ENCODE measurements around the gene BST1.
"Not testable (repeated sequence)": the region's sequence is repeated elsewhere in the genome, so short reads cannot be mapped to it uniquely, and the experiment has no call there.

BST1 gene

DNA sequence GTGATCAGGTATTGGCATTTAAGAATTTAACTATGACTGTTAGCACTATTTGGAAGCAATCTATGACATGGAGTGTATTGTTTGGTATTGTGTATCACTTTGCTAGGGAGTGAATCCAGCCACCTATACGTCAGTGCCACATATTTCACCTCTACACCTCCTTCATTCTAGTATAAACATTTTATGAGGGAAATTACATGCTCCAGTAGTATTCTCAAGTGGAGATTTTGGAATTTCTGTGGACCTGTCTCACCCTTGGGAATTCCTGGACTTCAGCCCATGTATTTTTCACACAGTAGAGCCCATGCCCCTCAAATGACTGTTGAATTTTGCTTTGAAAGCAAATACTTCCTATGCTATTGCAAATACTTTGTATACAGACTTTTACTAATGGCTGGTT, 11.3 kb downstream of the BST1 start:
- no peak for DNase-seq

DNA sequence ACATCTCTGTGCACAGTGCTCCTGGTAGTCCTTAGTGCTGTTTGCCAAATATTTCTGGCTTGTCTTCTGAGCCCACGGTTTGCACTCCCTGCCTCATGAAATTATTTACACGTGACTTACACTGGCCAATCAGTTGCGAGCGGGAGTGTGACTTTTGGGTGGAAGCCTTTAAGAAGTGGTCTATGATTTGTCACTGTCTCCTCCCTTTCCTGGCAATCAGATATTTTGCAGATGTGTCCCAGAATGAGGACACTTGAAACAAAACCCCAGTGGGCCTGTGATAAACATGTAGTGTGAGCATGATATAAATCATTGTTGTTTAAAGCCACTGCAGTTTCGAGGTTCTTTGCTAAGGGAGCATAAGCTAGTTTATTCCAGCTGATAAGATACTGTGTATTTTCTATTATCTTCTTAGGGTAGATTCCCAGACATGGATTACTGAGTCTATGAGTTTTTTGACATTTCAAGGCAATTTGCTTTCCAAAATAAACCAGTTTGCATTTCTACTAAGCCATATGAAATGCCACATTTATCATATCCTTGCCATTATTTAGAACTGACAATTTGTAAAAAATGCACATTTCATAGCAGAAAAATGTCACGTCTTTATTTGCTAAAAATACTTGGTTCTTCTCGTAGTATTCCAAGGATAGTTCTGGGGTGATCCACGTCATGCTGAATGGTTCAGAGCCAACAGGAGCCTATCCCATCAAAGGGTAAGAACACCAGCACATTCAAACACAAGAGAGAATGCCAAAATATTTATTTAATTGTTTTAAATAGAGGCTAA, 12.0 kb downstream of the BST1 start:
- no peak for DNase-seq

DNA sequence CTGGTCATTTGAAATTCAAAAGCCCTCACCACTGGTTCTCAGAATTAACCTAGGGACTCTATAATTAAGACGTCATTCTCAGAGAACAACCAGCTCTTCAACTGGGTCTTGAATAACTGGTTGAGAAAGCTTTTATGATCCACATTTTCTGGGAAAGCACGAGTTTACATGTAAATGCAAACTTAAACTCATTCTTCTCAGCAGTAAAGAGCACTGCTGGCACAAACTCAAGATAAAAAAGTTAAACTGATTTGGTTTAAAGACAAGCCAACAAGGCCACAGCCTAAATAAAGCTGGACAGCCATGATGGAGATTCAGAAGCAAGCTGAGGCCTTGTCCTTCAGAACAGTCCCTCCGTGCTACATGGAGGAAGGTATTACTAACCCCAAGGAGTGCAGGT, 13.2 kb downstream of the BST1 start:
- DNase-seq: no peak

DNA sequence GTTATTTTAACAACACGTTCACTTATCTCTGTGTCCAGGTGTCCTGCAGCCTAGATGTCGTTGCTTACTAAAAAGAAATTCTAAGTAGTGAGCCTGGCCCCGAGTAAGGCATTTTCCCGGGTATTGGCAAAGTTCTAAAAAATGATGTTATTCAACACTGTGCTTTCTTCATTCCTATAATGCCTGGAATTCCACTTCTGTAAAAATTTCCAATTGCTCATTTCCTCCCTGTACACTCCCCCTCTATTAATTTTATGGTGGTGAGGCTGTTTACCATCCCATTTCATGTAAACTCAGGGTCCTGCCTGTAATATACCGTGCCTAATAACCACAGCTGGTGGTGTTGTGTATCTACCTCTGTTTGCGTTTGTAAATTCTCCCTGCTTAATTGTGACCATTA, 14.2 kb downstream of the BST1 start:
- DNase-seq: no peak

DNA sequence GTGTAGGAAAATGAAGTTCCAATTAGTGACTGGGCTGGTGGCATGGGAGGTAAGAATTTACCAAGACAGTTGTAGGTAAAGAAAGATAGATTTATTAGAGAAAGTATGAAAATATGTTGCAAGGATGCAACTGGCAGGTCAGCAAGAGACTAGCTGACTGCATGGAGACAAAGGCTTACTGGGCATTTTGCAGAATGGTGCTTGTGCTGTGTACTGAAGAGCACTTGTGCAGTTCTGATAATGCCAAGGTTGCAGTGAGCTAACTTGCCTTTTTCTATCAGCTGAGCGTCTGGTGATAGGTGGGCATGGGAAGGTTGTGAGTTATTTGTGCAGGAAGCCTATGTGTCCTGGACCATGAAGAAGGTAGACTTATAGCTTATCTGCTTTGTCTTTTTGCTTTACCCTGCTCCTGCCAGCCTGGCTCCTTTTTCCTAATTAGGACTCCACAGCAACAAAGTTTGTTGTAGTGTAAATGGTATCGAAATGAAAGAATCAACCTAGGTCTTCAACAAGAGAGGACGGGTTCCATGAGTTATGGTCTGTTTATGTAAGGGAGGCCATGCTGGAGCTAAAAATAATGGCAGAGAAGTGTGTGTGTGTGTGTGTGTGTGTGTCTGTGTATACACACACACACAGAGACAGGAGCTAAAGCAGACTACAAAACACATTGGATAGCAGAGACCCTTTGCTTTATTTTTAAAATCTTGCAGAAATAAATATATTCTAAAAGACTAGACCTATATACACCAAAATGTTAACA, 15.0 kb downstream of the BST1 start:
- no peak for DNase-seq

DNA sequence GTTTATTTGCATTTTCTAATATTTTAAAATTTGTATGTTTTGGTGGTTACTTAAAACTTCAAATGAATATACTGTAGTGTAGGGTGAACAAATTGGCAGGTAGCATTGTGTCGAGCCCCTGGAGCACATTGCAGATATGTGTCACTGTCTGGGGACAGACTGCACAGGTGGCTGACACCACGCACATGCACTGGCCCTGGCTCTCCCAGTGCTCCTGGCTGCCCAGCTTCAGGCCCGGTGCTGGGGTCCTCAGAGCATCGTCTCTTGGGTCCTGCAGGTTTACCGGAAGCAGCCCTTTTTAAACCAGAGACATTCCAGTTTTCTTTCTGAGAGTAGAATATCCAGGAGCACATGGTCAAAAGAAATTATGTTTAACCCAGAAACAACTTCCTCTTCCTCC, 15.6 kb downstream of the BST1 start:
- DNase-seq: no peak

DNA sequence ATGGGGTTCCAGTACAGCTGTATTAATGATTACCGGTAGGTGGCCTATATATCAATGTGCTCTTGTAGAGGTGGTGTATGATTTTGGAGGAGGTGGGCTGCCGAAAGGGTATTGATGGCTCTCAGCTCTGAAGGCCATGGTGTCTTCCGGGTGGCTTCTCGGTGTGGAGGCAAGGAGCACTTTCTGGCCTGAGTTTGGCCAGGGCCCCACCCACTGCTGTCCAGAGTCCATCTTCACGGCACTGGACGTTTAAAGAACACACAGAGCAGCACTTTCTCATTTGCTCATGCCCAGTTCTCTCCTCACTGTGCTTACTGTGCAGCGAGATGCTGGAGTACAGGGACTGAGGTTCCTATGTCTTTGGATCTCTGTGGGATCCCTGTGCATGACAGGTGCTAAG, 16.1 kb downstream of the BST1 start:
- no peak for DNase-seq

DNA sequence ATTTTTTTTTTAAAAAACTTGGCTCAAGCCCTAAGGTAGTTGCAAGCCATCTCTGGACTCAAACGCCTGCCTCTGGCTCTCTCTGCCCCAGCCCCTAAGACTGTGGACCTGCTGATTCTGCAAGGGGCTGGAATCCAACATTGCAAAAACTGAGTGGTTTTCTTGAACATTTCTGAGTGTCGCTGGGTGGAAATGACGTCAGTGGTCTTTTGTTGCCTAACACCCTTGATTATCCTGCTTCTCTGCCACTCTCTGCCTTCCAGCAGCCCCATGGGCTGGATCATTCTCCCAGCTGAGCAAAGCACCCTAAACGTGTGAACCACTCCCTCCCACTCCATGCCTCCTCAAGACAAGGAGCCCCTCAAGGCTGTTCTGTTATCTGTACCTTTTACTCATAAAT, 16.6 kb downstream of the BST1 start:
- DNase-seq: no peak

DNA sequence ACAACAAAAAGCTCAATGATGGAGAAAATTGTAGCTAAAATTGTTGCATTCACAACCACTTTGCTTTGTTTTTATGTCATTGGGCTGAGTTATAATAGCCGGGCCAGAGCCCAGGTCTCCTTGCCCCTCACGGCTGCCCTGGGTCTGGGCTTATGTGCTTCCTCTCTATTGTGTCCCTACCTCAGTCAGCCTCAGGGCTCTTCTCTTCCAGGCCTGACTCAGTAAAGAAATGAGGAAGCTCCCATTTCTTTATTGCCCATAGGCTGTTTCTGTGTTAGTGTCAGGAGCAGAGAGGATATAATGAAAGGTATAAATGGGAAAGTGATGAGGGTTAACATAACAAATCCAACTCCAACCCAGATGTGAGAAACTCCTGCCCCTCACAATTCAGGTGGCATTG, 18.0 kb downstream of the BST1 start:
- DNase-seq: no peak

DNA sequence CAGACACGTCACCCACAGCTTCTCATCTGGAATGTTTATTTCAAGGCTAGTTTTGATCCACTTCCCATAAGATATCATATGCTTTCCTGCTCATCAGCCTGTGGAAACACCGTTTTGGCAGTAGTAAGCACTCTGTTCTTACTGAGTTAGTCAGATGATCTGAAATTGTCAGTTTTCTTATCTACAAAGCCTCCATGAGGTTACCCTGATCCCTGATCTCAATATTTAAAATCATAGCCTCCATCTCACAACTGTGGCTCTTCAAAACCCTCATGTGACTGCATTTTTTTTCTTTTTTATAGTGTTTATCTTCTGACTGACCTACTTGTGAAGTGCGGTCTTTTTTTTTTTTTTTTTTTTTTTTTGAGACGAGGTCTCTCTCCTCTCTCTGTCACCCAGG, 22.7 kb downstream of the BST1 start:
- no peak for DNase-seq

DNA sequence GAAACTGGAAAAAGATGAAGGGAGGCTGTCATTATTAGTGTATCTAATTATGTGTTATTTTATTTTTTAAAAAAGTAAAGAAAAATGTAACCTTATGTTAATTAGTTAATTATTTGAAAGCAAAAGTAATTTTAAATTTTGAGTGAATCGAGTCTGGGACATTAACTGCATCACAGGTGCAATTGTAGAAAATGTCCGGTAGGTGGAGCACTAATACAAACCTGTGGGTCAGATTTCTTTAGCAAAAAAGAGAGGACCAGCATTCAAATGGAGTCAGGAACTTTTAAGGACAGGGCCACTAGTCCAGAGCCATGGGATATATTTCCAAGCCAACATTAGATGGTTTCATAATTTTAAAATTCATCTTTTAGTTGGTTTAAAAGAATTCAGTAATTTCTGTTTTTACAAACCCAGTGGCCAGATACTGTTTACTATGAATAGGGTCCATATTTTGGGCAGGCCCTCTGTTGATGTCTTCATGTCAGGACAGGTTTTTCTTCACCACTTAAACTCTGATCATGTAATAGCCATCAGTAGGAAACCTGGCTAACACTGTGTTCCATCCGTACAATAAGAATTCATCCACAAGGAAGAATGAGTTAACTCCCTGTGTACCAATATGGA, 27.2 kb downstream of the BST1 start:
- no peak for DNase-seq

DNA sequence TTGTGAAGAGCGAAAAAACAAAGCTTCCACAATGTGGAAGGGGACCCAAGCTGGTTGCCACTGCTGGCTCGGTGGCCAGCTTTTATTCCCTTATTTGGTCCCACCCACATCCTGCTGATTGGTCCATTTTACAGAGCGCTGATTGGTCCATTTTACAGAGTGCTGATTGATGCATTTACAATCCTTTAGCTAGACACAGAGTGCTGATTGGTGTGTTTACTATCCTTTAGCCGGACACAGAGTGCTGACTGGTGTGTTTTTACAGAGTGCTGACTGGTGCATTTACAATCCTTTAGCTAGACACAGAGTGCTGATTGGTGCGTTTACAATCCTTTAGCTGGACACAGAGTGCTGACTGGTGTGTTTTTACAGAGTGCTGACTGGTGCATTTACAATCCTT, 30.2 kb downstream of the BST1 start:
- DNase-seq: not testable (repeated sequence)

DNA sequence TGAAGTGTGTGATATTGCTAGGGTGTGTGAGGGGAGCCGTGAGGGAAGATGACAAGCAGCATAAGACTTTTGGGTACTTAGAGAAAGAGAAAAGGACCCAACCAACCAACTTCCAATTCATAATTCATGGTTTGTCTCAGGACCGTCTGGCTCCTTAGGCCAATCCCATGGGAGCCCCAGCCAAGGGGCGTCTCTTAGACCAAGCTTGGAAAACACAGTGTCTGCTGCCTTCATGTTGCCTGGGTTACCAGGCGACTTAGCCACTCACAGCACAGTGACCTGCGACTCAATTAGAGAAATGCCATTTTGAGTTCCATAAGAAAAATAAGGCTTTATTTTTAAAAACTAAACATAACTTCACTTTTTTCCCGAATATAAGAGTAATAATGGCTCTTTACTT, 32.7 kb downstream of the BST1 start:
- no peak for DNase-seq

DNA sequence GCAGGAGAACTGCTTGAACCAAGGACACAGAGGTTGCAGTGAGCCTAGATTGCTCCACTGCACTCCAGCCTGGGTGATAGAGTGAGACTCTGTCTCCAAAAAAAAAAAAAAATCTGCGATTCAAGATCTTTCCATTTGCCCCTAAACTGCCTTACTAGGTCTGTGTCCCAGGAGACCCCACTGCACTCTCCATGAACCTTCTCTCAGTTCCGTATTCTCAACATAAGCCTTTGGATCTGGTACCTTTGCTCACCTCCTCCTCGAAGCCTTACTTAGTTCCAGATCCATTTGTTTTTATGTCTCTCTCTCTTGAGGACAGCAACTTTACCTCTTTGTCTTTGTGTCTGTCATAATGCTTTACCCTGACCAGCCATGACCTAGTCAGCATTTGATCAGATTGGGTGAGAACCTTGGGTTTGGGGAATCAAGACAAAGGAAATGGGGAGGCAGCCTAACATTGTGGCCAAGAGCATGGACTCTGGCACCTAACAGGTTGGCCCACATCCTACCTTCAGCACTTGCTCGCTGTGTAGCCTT, 33.7 kb downstream of the BST1 start:
- DNase-seq: no peak

DNA sequence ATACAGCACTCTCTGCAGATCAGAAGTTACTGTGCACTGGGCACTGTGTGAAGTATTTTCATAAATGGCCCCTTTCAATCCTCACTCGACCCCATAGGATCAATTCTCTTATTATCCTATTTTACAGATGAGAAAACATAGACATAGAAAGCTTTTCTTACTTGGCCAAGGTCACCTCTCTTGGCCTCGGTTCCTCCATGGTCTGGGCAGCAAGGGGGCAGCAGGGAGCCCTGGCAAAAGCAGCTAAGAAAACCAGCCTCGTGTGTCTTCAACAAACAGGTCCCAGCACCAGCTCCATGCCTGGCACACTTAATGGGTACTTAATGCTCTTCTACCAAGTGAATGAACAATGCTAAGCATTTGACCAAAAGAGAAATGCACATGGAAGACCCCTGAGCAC, 34.4 kb downstream of the BST1 start:
- no peak for DNase-seq

DNA sequence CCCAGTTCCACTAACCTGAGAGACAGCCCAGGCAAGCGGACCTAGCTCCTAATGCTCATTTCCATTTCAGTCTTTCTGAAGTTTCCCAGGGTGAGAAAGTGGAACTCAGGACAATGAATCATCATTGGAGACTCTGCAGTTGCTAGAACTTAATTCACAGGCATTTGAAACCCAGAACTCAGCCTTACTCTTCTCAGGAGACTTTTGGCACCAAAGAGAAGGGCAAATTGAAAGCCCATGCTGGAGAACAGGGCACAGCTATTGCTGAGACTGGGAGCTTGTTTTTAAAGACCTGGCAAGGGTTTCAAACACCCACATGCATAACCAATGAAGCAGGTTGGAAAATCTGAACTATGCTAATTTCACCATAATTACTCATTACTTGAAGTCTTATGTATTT, 36.0 kb downstream of the BST1 start:
- DNase-seq: no peak

DNA sequence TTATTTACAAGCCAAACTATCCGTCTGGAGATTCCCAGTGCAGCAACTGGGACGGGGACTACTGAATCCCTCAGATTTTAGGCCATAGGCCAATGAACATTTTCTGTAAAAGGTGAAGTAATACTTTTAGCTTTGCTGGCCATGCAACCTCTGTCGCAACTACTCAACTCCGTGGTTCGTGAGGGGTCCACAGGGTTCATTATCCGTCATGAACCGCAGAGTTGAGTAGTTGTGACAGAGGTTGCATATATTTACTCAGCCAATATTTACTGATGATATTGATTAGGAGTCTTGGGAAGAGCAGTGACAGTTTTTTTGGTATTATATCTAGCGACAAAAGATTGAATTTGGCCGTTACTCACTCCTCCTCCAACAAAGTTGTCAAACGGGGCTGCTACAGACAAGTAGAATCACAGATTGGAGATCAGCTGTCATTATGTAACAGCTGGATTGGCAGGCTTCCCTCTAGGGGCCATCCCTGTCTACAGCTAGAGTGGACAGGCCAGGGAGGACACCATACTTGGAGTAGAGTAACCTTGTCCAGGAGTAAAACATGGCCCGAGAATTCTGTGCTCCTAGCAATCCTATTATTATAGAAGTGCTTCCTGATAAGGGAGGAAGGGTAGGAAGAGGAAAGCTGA, 38.0 kb downstream of the BST1 start:
- DNase-seq: no peak

DNA sequence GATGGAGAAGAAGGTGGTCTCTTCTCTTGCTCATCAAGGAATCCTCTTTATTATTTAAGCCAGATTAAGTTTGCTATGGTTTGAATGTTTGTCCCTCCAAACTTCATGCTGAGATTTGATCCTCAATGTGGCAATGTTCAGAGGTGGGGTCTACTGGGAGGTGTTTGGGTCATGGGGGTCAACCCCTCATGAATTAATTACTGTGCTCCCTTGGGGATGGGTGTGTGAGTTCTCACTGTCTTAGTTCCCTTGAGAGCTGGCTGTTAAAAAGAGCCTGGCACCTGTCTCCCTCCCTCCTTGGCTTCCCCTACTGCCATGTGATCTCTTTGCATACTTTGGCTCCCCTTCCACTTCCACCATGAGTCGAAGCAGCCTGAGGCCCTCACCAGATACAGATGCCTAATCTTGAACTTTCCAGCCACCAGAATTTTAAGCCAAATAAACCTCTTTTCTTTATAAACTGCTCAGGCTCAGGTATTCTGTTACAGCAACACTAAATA, 39.3 kb downstream of the BST1 start:
- DNase-seq: no peak

DNA sequence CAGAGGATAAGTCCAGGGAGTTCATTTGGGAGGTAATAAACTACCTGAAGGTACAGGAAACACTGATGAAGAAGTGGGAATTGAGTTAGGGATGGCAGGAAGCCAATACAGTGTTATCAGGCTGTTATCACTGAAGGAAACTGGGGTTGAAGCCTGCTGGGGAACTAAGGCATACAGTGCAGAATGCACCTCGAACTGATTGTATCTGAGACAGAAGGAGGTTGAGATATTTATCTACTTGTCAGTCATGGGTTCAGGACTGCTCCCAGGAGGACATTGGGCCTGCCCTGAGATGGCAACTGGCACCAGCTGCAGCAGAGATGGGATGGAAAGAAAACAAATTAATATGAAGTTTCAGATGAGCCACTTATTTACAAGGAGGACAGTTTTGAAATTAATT, 39.8 kb downstream of the BST1 start:
- DNase-seq: no peak

DNA sequence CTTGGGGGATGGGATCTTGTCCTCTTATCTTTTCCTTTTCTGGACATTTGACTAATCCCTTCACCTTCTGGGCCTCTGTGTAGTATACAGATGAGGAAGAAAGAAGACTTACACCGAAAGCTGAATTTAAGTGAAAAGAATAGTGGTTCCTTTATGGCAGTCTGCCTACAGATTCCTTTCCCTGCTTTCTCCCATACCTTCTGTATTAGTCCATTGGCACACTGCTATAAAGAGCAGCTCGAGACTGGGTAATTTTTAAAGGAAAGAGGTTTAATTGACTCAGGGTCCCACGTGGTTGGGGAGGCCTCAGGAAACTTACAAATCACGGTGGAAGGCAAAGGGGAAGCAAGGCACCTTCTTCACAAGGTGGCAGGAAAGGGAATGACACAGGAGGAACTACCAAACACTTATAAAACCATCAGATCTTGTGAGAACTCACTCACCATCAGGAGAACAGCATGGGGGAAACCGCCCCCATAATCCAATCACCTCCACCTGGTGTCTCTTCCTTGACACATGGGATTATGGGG, 41.2 kb downstream of the BST1 start:
- no peak for DNase-seq

DNA sequence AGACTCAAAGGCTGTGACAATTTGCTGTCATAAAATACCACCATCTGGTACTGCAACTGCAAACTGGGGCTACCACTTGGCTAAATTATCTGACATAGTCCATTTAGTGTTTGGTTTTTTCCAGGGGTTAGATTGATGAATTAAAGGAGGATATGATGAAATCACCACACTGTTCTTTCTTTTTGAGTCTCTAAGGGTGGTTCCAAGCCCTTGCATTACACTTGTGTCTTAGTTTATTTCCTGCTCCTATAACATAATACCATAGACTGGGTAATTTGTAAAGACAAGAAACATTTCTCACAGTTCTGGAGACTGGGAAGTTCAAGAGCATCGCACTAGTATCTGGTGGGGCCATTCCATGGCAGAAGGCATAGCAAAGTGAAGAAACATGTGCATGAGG, 43.2 kb downstream of the BST1 start:
- no peak for DNase-seq

DNA sequence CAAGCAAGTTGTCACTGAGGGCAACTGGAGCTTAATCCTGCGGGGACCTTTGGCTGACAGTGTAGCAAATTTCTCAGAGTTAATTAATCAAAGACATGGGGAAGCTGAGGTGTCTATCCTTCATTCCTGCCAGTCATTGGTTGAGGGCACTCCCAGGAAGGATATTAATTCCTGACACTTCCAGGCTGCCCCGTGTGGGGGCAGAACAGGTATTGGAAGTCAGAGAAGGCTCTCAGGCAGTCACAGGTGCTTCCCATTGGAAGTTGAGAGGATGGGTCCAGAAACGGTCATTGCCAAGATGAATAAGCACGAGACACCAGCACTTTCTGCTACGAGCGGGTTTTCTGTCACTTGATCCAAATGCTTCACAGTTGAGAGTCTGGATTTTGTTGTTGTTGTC, 46.1 kb downstream of the BST1 start:
- DNase-seq: no peak

DNA sequence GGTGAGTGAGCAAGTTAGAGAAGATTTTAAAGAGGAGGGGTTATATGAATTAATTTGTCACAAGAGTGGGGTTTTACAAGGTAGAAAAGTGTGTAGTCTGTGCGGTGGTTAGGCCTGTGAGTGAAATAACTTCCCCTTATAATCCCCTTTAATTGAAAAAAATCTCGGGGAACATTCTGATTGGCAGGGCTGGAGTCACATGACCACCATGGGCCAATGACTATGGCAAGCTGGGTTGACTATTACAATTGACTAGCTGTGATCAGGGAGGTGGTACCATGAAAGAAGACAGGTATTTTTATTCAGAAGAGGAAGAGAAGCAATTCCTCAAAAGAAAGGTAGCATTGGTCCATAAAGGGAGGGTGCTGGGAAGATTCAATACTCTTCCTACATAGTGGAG, 48.3 kb downstream of the BST1 start:
- DNase-seq: no peak
